Measurements from ENCODE around the gene PEDS1. TPM values are rescaled to one million over a fixed set of nuclear protein-coding genes. Genes with fewer than 3 reads are reported as not detected.

PEDS1 gene
- total RNA-seq, 1 donor from 2014 or later, result 27.9 TPM

- intact Hi-C loops (cut with micrococcal nuclease), result loop anchor here (1.0 to 5.0 kb wide), 4 partner anchors 78 to 541 kb away; partner anchors contain the start of genes PARD6B, PTPN1 and UBE2V1
Observed at GRCh38 chr20:50191065-50191543, 37.6 kb upstream of the PEDS1 start.

GRCh38 chr20:50190251-50191064 lies 36.9 kb upstream of the PEDS1 start, which contains the start of gene CEBPB:
Gene CEBPB, plus strand, starts transcription at chr20:50190830. Its CDS starts 204 bp downstream, at chr20:50191034.
- intact Hi-C loops (cut with micrococcal nuclease), result loop anchor here (1.0 to 5.0 kb wide), 6 partner anchors 78 to 542 kb away; partner anchors contain the start of genes PARD6B, PTPN1 and UBE2V1

GRCh38 chr20:50189681-50190250 lies 36.2 kb upstream of the PEDS1 start:
- intact Hi-C loops (cut with micrococcal nuclease), result loop anchor here (1.0 to 5.0 kb wide), 6 partner anchors 77 to 543 kb away; partner anchors contain the start of genes PARD6B and UBE2V1

- intact Hi-C loops (cut with micrococcal nuclease), result loop anchor here (5.0 kb wide), 1 partner anchor 448 kb away; no protein-coding TSS in a partner anchor
Observed at GRCh38 chr20:50188879-50189680, 35.6 kb upstream of the PEDS1 start.

- intact Hi-C loops (cut with micrococcal nuclease), result loop anchor here (5.0 kb wide), 1 partner anchor 449 kb away; no protein-coding TSS in a partner anchor
Observed at GRCh38 chr20:50188287-50188688, 34.8 kb upstream of the PEDS1 start.

GRCh38 chr20:50187403-50188051 lies 34.0 kb upstream of the PEDS1 start:
- intact Hi-C loops (cut with micrococcal nuclease), result loop anchor here (2.0 to 5.0 kb wide), 2 partner anchors 389 to 450 kb away; no protein-coding TSS in a partner anchor

GRCh38 chr20:50186987-50187402 lies 33.5 kb upstream of the PEDS1 start:
- intact Hi-C loops (cut with micrococcal nuclease), result loop anchor here (1.0 to 5.0 kb wide), 4 partner anchors 273 to 450 kb away; no protein-coding TSS in a partner anchor

GRCh38 chr20:50186151-50186885 lies 32.8 kb upstream of the PEDS1 start:
- intact Hi-C loops (cut with micrococcal nuclease), result loop anchor here (1.0 to 5.0 kb wide), 4 partner anchors 274 to 451 kb away; no protein-coding TSS in a partner anchor

- intact Hi-C loops (cut with micrococcal nuclease), result loop anchor here (5.0 kb wide), 1 partner anchor 452 kb away; no protein-coding TSS in a partner anchor
Observed at GRCh38 chr20:50185426-50185825, 31.9 kb upstream of the PEDS1 start.

GRCh38 chr20:50182346-50182745 lies 28.8 kb upstream of the PEDS1 start:
- intact Hi-C loops (cut with micrococcal nuclease), result no loop called here

GRCh38 chr20:50181344-50181743 lies 27.8 kb upstream of the PEDS1 start:
- intact Hi-C loops (cut with micrococcal nuclease), result no loop called here

GRCh38 chr20:50178672-50179071 lies 25.1 kb upstream of the PEDS1 start:
- intact Hi-C loops (cut with micrococcal nuclease), result loop anchor here (2.0 kb wide), 1 partner anchor 58 kb away; no protein-coding TSS in a partner anchor

GRCh38 chr20:50175938-50176933 lies 22.7 kb upstream of the PEDS1 start:
- intact Hi-C loops (cut with micrococcal nuclease), result no loop called here

GRCh38 chr20:50174456-50174855 lies 20.9 kb upstream of the PEDS1 start:
- intact Hi-C loops (cut with micrococcal nuclease), result no loop called here

- intact Hi-C loops (cut with micrococcal nuclease), result no loop called here
Observed at GRCh38 chr20:50172347-50173013, 19.0 kb upstream of the PEDS1 start.

- intact Hi-C loops (cut with micrococcal nuclease), result no loop called here
Observed at GRCh38 chr20:50170549-50171220, 17.2 kb upstream of the PEDS1 start.

- intact Hi-C loops (cut with micrococcal nuclease), result loop anchor here (1.0 to 2.0 kb wide), 2 partner anchors 48 to 191 kb away; no protein-coding TSS in a partner anchor
Observed at GRCh38 chr20:50169329-50169823, 15.9 kb upstream of the PEDS1 start.
